Activated CD8-positive, alpha-beta memory T cell treated with anti-CD3 and anti-CD28 coated beads, Interleukin-2, amount 50 U/mL, for 24 hours (primary cell): Measurements from ENCODE around the gene USP12.

ENCODE experiments used
- DNase-seq: peaks from one replicate; pipeline ENCODE4 v3.0.0-alpha.2; 2020; ENCODE audit errors: extremely low read depth

USP12 gene

GRCh38 chr13:27183561-27184147, 12.0 kb upstream of the USP12 start:
- no peak for DNase-seq

- no peak for DNase-seq
These were observed 11.4 kb upstream of the USP12 start for GRCh38 chr13:27182844-27183497.

GRCh38 chr13:27182054-27182453, 10.4 kb upstream of the USP12 start:
- no peak for DNase-seq

- no peak for DNase-seq
These were observed 6.2 kb upstream of the USP12 start for GRCh38 chr13:27177852-27178251.

- no peak for DNase-seq
These were observed 5.1 kb upstream of the USP12 start for GRCh38 chr13:27176470-27177410.

- DNase-seq: no peak
These were observed 3.3 kb upstream of the USP12 start for GRCh38 chr13:27174766-27175455.

GRCh38 chr13:27172495-27172842, 858 bp upstream of the USP12 start:
- no peak for DNase-seq

GRCh38 chr13:27171827-27172494, 350 bp upstream of the USP12 start:
- DNase-seq: peak; percentile 67

- DNase-seq: no peak
These were observed 931 bp downstream of the USP12 start for GRCh38 chr13:27170516-27171243.

GRCh38 chr13:27170221-27170515, 1.4 kb downstream of the USP12 start:
- no peak for DNase-seq

GRCh38 chr13:27168906-27169657, 2.5 kb downstream of the USP12 start:
- DNase-seq: no peak

- no peak for DNase-seq
These were observed 3.5 kb downstream of the USP12 start for GRCh38 chr13:27168086-27168485.

GRCh38 chr13:27166313-27166712, 5.3 kb downstream of the USP12 start:
- DNase-seq: no peak

- no peak for DNase-seq
These were observed 9.6 kb downstream of the USP12 start for GRCh38 chr13:27161980-27162379.

GRCh38 chr13:27161423-27161822, 10.2 kb downstream of the USP12 start:
- no peak for DNase-seq

GRCh38 chr13:27160657-27161295, 10.8 kb downstream of the USP12 start:
- no peak for DNase-seq

GRCh38 chr13:27159806-27160563, 11.6 kb downstream of the USP12 start:
- DNase-seq: no peak

GRCh38 chr13:27158335-27158734, 13.3 kb downstream of the USP12 start:
- DNase-seq: no peak
